GM12878 (cell line): ENCODE data around the gene COG7.

Source experiments
- MYC ChIP-seq: IDR thresholded peaks from 2 replicates; pipeline ENCODE4 v1.6.1; 2011; ENCODE audit warnings: mild to moderate bottlenecking, low read length, moderate library complexity, inconsistent platforms; ENCODE audit not compliant: insufficient read depth, insufficient replicate concordance, insufficient read length, severe bottlenecking
- POLR2A ChIP-seq: IDR thresholded peaks from 2 replicates; pipeline ENCODE4 v1.6.1; 2011; ENCODE audit warnings: low read depth, mild to moderate bottlenecking, low read length
- SPI1 ChIP-seq: IDR thresholded peaks from 2 replicates; pipeline ENCODE4 v1.6.1; 2011; ENCODE audit warnings: low read depth, mild to moderate bottlenecking, low read length, moderate library complexity, borderline replicate concordance; ENCODE audit not compliant: insufficient read depth

- TF ChIP-seq SPI1 (no peak), POLR2A (no peak), MYC (no peak)
These were observed 53.8 kb downstream of the COG7 start for GRCh38 chr16:23398987-23399805.
